AG09309 (cell line): Measurements from ENCODE around the gene WASHC4.

Source experiments
- DNase-seq: peaks from one replicate; pipeline ENCODE4 v3.0.0-alpha.2; 2010; ENCODE audit warnings: low read depth
- H3K4me3 ChIP-seq: 2 replicates; pipeline ENCODE4 v1.5.1; 2011; ENCODE audit warnings: mild to moderate bottlenecking, low read depth, low read length, moderate library complexity; ENCODE audit not compliant: control insufficient read depth
- CTCF ChIP-seq: IDR thresholded peaks from 2 replicates; pipeline ENCODE4 v1.5.1; 2011; ENCODE audit warnings: mild to moderate bottlenecking, low read depth, low read length, inconsistent platforms; ENCODE audit not compliant: insufficient read depth, control insufficient read depth; ENCODE audit errors: missing control alignments

Gene WASHC4

GRCh38 chr12:105205322-105206048 lies 98.0 kb downstream of the WASHC4 start:
- no peak for DNase-seq
- H3K4me3 ChIP-seq, result no peak overlapping the region
- no peak for TF ChIP-seq CTCF

GRCh38 chr12:105206686-105207374 lies 99.3 kb downstream of the WASHC4 start:
- no peak overlapping the region for H3K4me3 ChIP-seq
- DNase-seq, result no peak
- TF ChIP-seq CTCF, result no peak

GRCh38 chr12:105209091-105209490 lies 101.6 kb downstream of the WASHC4 start:
- no peak for TF ChIP-seq CTCF
- no peak for DNase-seq
- no peak overlapping the region for H3K4me3 ChIP-seq

GRCh38 chr12:105212438-105212837 lies 104.9 kb downstream of the WASHC4 start:
- no peak for TF ChIP-seq CTCF
- no peak overlapping the region for H3K4me3 ChIP-seq
- DNase-seq, result peak; percentile 82

- DNase-seq, result peak; percentile 94
- TF ChIP-seq CTCF, result no peak
- no peak overlapping the region for H3K4me3 ChIP-seq
These were observed 106.6 kb downstream of the WASHC4 start for GRCh38 chr12:105214148-105214547.

- no peak for DNase-seq
- no peak overlapping the region for H3K4me3 ChIP-seq
- no peak for TF ChIP-seq CTCF
These were observed 107.3 kb downstream of the WASHC4 start for GRCh38 chr12:105214670-105215375.
